ENCODE results near the gene RAP1GAP.

RAP1GAP gene

DNA sequence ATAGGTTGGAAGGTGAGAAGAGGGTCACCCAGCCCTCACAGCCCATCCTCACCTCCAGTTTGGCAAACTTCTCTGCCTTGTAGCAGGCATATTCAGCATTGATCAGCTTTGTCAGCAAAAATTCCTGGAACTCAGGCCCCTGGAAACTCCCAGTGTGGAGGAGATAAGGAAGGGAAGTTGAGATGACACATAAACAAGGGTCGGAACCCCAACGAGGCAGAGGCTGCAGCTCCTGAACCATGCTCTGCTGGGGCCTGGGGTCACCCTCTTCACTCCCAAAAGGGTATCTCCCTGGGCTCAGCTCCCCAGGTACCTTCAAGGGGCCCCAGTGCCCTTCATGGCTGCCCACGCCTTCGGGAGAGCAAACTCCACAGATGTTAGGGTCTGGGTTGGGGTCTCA is 60.4 kb downstream of the RAP1GAP start:
- 0 out of 2 replicates have a peak, but pooled peaks cover 6% of the 10 kb centered on the region for H3K27me3 ChIP-seq (ENCODE audit: insufficient read depth, low read length)
- H3K79me2 ChIP-seq (ENCODE audit: insufficient read depth, low read length): no peaks in the 10 kb centered on the region
- no peak overlapping the region for H2AFZ ChIP-seq (ENCODE audit: low read length)
- H3K9me2 ChIP-seq (ENCODE audit: low read depth, low read length): no peaks in the 10 kb centered on the region
- H3F3A ChIP-seq (ENCODE audit: insufficient read depth, low read length): no peaks in the 10 kb centered on the region
- no peaks in the 10 kb centered on the region for H3K9me3 ChIP-seq (ENCODE audit: low read length)
- H3K4me1 ChIP-seq (ENCODE audit: insufficient read depth, low read length, severe bottlenecking): no peaks in the 10 kb centered on the region
- H3K4me3 ChIP-seq (ENCODE audit: low read depth, low read length, poor library complexity, severe bottlenecking): no peak overlapping the region
- TF ChIP-seq CTCF (IDR thresholded peaks at IDR 0.05; ENCODE audit: low read length): no peak
- TF ChIP-seq EZH2 (IDR thresholded peaks at IDR 0.05; ENCODE audit: borderline replicate concordance, low read length): no peak
- H3K4me2 ChIP-seq (ENCODE audit: low read length): no peak overlapping the region
- no peak overlapping the region for H3K9ac ChIP-seq (ENCODE audit: low read length)
- H3K36me3 ChIP-seq (ENCODE audit: insufficient read depth, low read length): no peaks in the 10 kb centered on the region
- H3K27ac ChIP-seq (ENCODE audit: low read depth, low read length, poor library complexity, severe bottlenecking): no peak overlapping the region
- no peaks in the 10 kb centered on the region for H4K20me1 ChIP-seq (ENCODE audit: insufficient read depth, low read length)

- Histone ChIP-seq H3K79me2 (ENCODE audit: insufficient read depth, low read length) (no peaks in the 10 kb centered on the region), H3F3A (ENCODE audit: insufficient read depth, low read length) (no peaks in the 10 kb centered on the region), H3K4me1 (ENCODE audit: insufficient read depth, low read length, severe bottlenecking) (no peaks in the 10 kb centered on the region), H3K36me3 (ENCODE audit: insufficient read depth, low read length) (no peaks in the 10 kb centered on the region), H3K4me3 (ENCODE audit: low read depth, low read length, poor library complexity, severe bottlenecking) (no peak overlapping the region), H3K27ac (ENCODE audit: low read depth, low read length, poor library complexity, severe bottlenecking) (no peak overlapping the region), H3K4me2 (ENCODE audit: low read length) (no peak overlapping the region), H4K20me1 (ENCODE audit: insufficient read depth, low read length) (no peaks in the 10 kb centered on the region), H2AFZ (ENCODE audit: low read length) (no peak overlapping the region), H3K9me2 (ENCODE audit: low read depth, low read length) (no peaks in the 10 kb centered on the region), H3K27me3 (ENCODE audit: insufficient read depth, low read length) (0 out of 2 replicates have a peak, but pooled peaks cover 6% of the 10 kb centered on the region), H3K9ac (ENCODE audit: low read length) (no peak overlapping the region), H3K9me3 (ENCODE audit: low read length) (no peaks in the 10 kb centered on the region)
- TF ChIP-seq CTCF (IDR thresholded peaks at IDR 0.05; ENCODE audit: low read length) (no peak), EZH2 (IDR thresholded peaks at IDR 0.05; ENCODE audit: borderline replicate concordance, low read length) (no peak)
These were observed 61.3 kb downstream of the RAP1GAP start for GRCh38 chr1:21607549-21608529.

GRCh38 chr1:21605964-21606705 is 63.0 kb downstream of the RAP1GAP start:
- Histone ChIP-seq H3K4me3 (ENCODE audit: low read depth, low read length, poor library complexity, severe bottlenecking) (no peak overlapping the region), H3K27ac (ENCODE audit: low read depth, low read length, poor library complexity, severe bottlenecking) (no peak overlapping the region), H3K36me3 (ENCODE audit: insufficient read depth, low read length) (no peaks in the 10 kb centered on the region), H3K4me1 (ENCODE audit: insufficient read depth, low read length, severe bottlenecking) (no peaks in the 10 kb centered on the region), H3K9me2 (ENCODE audit: low read depth, low read length) (no peaks in the 10 kb centered on the region), H2AFZ (ENCODE audit: low read length) (no peak overlapping the region), H3K9me3 (ENCODE audit: low read length) (no peaks in the 10 kb centered on the region), H4K20me1 (ENCODE audit: insufficient read depth, low read length) (no peaks in the 10 kb centered on the region), H3K27me3 (ENCODE audit: insufficient read depth, low read length) (0 out of 2 replicates have a peak, but pooled peaks cover 6% of the 10 kb centered on the region), H3K79me2 (ENCODE audit: insufficient read depth, low read length) (no peaks in the 10 kb centered on the region), H3K9ac (ENCODE audit: low read length) (no peak overlapping the region), H3F3A (ENCODE audit: insufficient read depth, low read length) (no peaks in the 10 kb centered on the region), H3K4me2 (ENCODE audit: low read length) (no peak overlapping the region)
- TF ChIP-seq EZH2 (IDR thresholded peaks at IDR 0.05; ENCODE audit: borderline replicate concordance, low read length) (no peak), CTCF (IDR thresholded peaks at IDR 0.05; ENCODE audit: low read length) (no peak)
